Measurements from ENCODE around the gene MRAP.

The MRAP gene

GRCh38 chr21:32302560-32302959, 3.9 kb downstream of the MRAP start:
- no peak for DNase-seq
- H3K4me1 ChIP-seq, result no peaks in the 10 kb centered on the region
- H3K36me3 ChIP-seq, result peaks cover 11% of the 10 kb centered on the region
- H3K9me3 ChIP-seq, result no peaks in the 10 kb centered on the region
- H3K27me3 ChIP-seq, result no peaks in the 10 kb centered on the region
- H3K4me3 ChIP-seq (ENCODE audit: low read depth, low read length), result no peak overlapping the region
- TF ChIP-seq CTCF (IDR thresholded peaks at IDR 0.05; ENCODE audit: low read depth, low read length), result no peak

GRCh38 chr21:32303385-32303784, 4.7 kb downstream of the MRAP start:
- no peak for DNase-seq
- Histone ChIP-seq H3K4me1 (no peaks in the 10 kb centered on the region), H3K27me3 (no peaks in the 10 kb centered on the region), H3K36me3 (peaks cover 11% of the 10 kb centered on the region), H3K9me3 (no peaks in the 10 kb centered on the region), H3K4me3 (ENCODE audit: low read depth, low read length) (no peak overlapping the region)
- no peak for TF ChIP-seq CTCF (IDR thresholded peaks at IDR 0.05; ENCODE audit: low read depth, low read length)

- Histone ChIP-seq H3K4me1 (no peaks in the 10 kb centered on the region), H3K4me3 (ENCODE audit: low read depth, low read length) (no peak overlapping the region), H3K36me3 (peaks cover 15% of the 10 kb centered on the region), H3K27me3 (no peaks in the 10 kb centered on the region), H3K9me3 (no peaks in the 10 kb centered on the region)
- no peak for TF ChIP-seq CTCF (IDR thresholded peaks at IDR 0.05; ENCODE audit: low read depth, low read length)
- DNase-seq, result no peak
Measured at GRCh38 chr21:32304998-32305397, 6.3 kb downstream of the MRAP start.

- H3K4me3 ChIP-seq (ENCODE audit: low read depth, low read length), result no peak overlapping the region
- H3K4me1 ChIP-seq, result no peaks in the 10 kb centered on the region
- no peaks in the 10 kb centered on the region for H3K9me3 ChIP-seq
- DNase-seq, result no peak
- 0 out of 2 replicates have a peak, but pooled peaks have one; percentile 10 for TF ChIP-seq CTCF (IDR thresholded peaks at IDR 0.05; ENCODE audit: low read depth, low read length)
- H3K36me3 ChIP-seq, result peaks cover 19% of the 10 kb centered on the region
- H3K27me3 ChIP-seq, result no peaks in the 10 kb centered on the region
Measured at GRCh38 chr21:32306021-32306780, 7.5 kb downstream of the MRAP start.

GRCh38 chr21:32307706-32308105, 9.1 kb downstream of the MRAP start:
- Histone ChIP-seq H3K4me1 (no peaks in the 10 kb centered on the region), H3K4me3 (ENCODE audit: low read depth, low read length) (no peak overlapping the region), H3K36me3 (peaks cover 33% of the 10 kb centered on the region), H3K27me3 (no peaks in the 10 kb centered on the region), H3K9me3 (no peaks in the 10 kb centered on the region)
- no peak for TF ChIP-seq CTCF (IDR thresholded peaks at IDR 0.05; ENCODE audit: low read depth, low read length)
- DNase-seq, result no peak

GRCh38 chr21:32308696-32309095, 10.0 kb downstream of the MRAP start:
- no peaks in the 10 kb centered on the region for H3K27me3 ChIP-seq
- no peaks in the 10 kb centered on the region for H3K9me3 ChIP-seq
- H3K36me3 ChIP-seq, result peaks cover 34% of the 10 kb centered on the region
- TF ChIP-seq CTCF (IDR thresholded peaks at IDR 0.05; ENCODE audit: low read depth, low read length), result no peak
- H3K4me3 ChIP-seq (ENCODE audit: low read depth, low read length), result no peak overlapping the region
- no peak for DNase-seq
- H3K4me1 ChIP-seq, result no peaks in the 10 kb centered on the region

Measured in BE2C (cell line).